Posterior vena cava (tissue), 2 donors: ENCODE results near the gene DNHD1. TPM values are rescaled to one million over a fixed set of nuclear protein-coding genes. Genes with fewer than 3 reads are reported as not detected.

Experiments
- DNase-seq: peaks from one replicate; pipeline ENCODE4 v3.0.0-alpha.2; 2020; ENCODE audit warnings: low spot score
- intact Hi-C, 2 donors: fragments of 100-400 bp; cut with DNase I; formaldehyde crosslinking; loops; one replicate each; pipeline versions ENCODE4 v1.14.1 to v1.14.2; 2022 to 2023
- long read RNA-seq, 2 donors: library from polyadenylated mRNA; unstranded; transcript quantifications; one replicate each; pipeline ENCODE4 v2.0.0, GENCODE V29; 2020 to 2021
- total RNA-seq, 2 donors: library from RNA; stranded (reverse); fragmentation: NEBNext Ultra II Directional; extraction: Animal tissue kit (Norgen Biotek cat#: 25700); gene quantifications; one replicate each; pipeline ENCODE4 v1.2.1, GENCODE V29; 2021
- donor health status: DM: yes; HTN: yes; CAD: no.
- donor health status: DM: yes; HTN: yes; CAD: no.

DNHD1 gene
- 10 to 100 TPM in 1 of 2 donors, 1 to 10 TPM in 1; 9.3 to 10.3 TPM for total RNA-seq
- long read RNA-seq, donor 1, partial matches to known transcripts, result 0 of 10 reads
- long read RNA-seq, donor 1, other reads (novel, unspliced or antisense), result 10 of 10 reads
- long read RNA-seq, donor 2, partial matches to known transcripts, result 0 of 24 reads
- long read RNA-seq, donor 2, other reads (novel, unspliced or antisense), result 24 of 24 reads

GRCh38 chr11:6497069-6497839 is at the start of gene DNHD1:
Gene DNHD1, plus strand, starts transcription at chr11:6497280. Its CDS starts 936 bp downstream, at chr11:6498216.
- DNase-seq, result no peak
- intact Hi-C loops, result no loop called here

GRCh38 chr11:6448574-6448973 is 48.5 kb upstream of the DNHD1 start:
- DNase-seq, result no peak
- intact Hi-C loops, result no loop called here

GRCh38 chr11:6452219-6452618 is 44.9 kb upstream of the DNHD1 start:
- intact Hi-C loops, result no loop called here
- DNase-seq, result no peak

GRCh38 chr11:6453152-6453551 is 43.9 kb upstream of the DNHD1 start:
- DNase-seq, result no peak
- intact Hi-C loops, result no loop called here

GRCh38 chr11:6455070-6455469 is 42.0 kb upstream of the DNHD1 start:
- intact Hi-C loops, result no loop called here
- DNase-seq, result no peak

- intact Hi-C loops, result no loop called here
- DNase-seq, result no peak
These were observed 40.6 kb upstream of the DNHD1 start for GRCh38 chr11:6456361-6457073.

GRCh38 chr11:6457581-6458320 is 39.3 kb upstream of the DNHD1 start:
- no peak for DNase-seq
- intact Hi-C loops, result no loop called here

GRCh38 chr11:6458352-6459098 is 38.6 kb upstream of the DNHD1 start:
- intact Hi-C loops, result no loop called here
- no peak for DNase-seq

GRCh38 chr11:6459099-6459450 is 38.0 kb upstream of the DNHD1 start:
- no peak for DNase-seq

GRCh38 chr11:6468712-6469495 is 28.2 kb upstream of the DNHD1 start:
- intact Hi-C loops, result no loop called here
- DNase-seq, result peak; percentile 96

More at GRCh38 chr11:6459099-6459450, 38.0 kb upstream of the DNHD1 start:
- intact Hi-C loops, result no loop called here

- intact Hi-C loops, result no loop called here
- no peak for DNase-seq
These were observed 27.5 kb upstream of the DNHD1 start for GRCh38 chr11:6469599-6469998.

- DNase-seq, result no peak
- intact Hi-C loops, result no loop called here
These were observed 24.1 kb upstream of the DNHD1 start for GRCh38 chr11:6472934-6473333.

GRCh38 chr11:6473451-6474412 is 23.3 kb upstream of the DNHD1 start, which contains the start of gene TRIM3:
Gene TRIM3, minus strand, starts transcription at chr11:6473941. Its CDS starts 8,246 bp downstream, at chr11:6465695.
- intact Hi-C loops, result no loop called here
- peak; percentile 97 for DNase-seq

- no peak for DNase-seq
- intact Hi-C loops, result no loop called here
These were observed 22.7 kb upstream of the DNHD1 start for GRCh38 chr11:6474413-6474792.

- no peak for DNase-seq
- intact Hi-C loops, result no loop called here
These were observed 22.1 kb upstream of the DNHD1 start for GRCh38 chr11:6474806-6475500.

GRCh38 chr11:6475936-6476335 is 21.1 kb upstream of the DNHD1 start:
- intact Hi-C loops, result no loop called here
- DNase-seq, result no peak

GRCh38 chr11:6476571-6476970 is 20.5 kb upstream of the DNHD1 start:
- intact Hi-C loops, result no loop called here
- DNase-seq, result no peak
